Fibroblast of the aortic adventitia (primary cell): ENCODE results near the gene LNX2. TPM values are rescaled to one million over a fixed set of nuclear protein-coding genes. Genes with fewer than 3 reads are reported as not detected.

ENCODE experiments used
- DNase-seq: peaks from one replicate; pipeline ENCODE4 v3.0.0-alpha.2; 2010; ENCODE audit warnings: low read depth
- H3K4me3 ChIP-seq: 2 replicates; pipeline ENCODE4 v1.5.1; 2011; ENCODE audit warnings: low read depth, mild to moderate bottlenecking, control low read depth, low read length, moderate library complexity
- total RNA-seq: library from RNA; depleted of rRNA; stranded (reverse); fragments of >200 nt; gene quantifications from 2 replicates; pipeline ENCODE4 v1.2.3, GENCODE V29; 2012; ENCODE audit warnings: low replicate concordance
- TF ChIP-seq, protein P1 (sequence below): IDR thresholded peaks from 2 replicates; pipeline ENCODE4 v1.5.1; 2011; ENCODE audit warnings: mild to moderate bottlenecking, low read length, control low read depth, inconsistent platforms; ENCODE audit not compliant: insufficient read depth

LNX2 gene
- total RNA-seq, 1 donor = 6.1 TPM

DNA sequence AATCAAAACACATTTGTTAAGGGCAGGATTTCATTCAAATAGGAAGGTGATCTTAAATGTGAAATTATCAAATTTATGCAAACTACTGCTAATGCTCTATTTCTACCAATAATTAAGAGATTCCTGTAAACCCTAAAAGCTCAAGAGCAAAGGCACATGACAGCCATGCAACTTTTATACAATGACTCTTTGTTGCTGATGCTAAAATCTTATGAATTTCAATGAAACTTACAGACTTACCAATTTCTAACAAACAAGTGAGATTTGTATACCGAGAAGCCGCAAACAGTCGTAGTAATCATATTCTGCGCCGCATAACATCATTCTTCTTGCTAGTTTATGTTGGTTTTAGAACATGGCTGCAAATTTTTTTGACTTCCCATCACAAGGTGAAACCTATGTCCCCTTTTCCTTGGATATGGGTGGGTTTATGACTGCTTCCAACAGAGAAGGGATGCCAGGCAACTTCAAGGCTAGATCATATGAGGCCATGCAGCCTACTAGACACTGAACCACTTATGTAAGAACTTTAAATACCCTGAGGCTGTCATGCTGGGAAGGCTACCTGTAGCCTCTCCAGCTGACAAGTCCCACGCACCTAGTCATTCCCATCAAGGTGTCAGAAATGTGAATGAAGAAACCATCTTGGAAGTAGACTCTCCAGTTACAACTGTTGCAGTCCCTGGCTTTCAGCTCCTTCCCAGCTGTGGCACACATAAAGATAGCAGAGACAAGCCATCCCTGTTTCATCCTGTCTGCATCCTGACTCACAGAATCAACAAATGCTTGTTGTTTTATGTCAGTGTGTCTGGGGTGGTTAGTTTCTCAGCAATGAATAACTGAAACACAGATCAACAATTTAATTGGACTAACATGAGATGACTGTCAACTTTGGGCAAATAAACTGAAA, 42.0 kb downstream of the LNX2 start:
- no peak for DNase-seq
- no peak overlapping the region for H3K4me3 ChIP-seq
- TF ChIP-seq, protein P1, sequence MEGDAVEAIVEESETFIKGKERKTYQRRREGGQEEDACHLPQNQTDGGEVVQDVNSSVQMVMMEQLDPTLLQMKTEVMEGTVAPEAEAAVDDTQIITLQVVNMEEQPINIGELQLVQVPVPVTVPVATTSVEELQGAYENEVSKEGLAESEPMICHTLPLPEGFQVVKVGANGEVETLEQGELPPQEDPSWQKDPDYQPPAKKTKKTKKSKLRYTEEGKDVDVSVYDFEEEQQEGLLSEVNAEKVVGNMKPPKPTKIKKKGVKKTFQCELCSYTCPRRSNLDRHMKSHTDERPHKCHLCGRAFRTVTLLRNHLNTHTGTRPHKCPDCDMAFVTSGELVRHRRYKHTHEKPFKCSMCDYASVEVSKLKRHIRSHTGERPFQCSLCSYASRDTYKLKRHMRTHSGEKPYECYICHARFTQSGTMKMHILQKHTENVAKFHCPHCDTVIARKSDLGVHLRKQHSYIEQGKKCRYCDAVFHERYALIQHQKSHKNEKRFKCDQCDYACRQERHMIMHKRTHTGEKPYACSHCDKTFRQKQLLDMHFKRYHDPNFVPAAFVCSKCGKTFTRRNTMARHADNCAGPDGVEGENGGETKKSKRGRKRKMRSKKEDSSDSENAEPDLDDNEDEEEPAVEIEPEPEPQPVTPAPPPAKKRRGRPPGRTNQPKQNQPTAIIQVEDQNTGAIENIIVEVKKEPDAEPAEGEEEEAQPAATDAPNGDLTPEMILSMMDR = no peak

GRCh38 chr13:27574661-27575060, 45.7 kb downstream of the LNX2 start:
- H3K4me3 ChIP-seq = no peak overlapping the region
- DNase-seq = no peak
- TF ChIP-seq, protein P1 = no peak

DNA sequence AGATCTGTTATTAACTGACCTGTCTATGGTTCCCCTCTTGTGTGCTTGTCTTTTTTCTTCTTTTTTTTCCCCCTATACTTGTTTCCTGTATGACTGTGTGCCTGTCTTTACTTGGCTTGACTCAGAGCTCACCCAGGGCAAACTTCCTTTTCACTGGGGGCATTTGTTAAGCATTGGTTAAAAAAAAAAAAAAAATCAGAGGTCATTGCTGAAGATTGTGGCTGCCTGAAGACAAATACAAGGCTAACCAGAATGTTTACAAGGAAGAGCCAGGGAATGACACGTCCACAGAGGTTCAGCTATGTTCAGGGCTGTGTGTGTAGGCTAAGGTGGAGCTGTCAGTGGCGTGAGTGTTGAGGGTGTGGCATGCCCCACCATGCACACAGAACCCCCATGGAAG, 47.1 kb downstream of the LNX2 start:
- no peak for DNase-seq
- no peak overlapping the region for H3K4me3 ChIP-seq
- TF ChIP-seq, protein P1 = no peak

GRCh38 chr13:27572234-27572901, 48.0 kb downstream of the LNX2 start:
- H3K4me3 ChIP-seq = no peak overlapping the region
- no peak for DNase-seq
- TF ChIP-seq, protein P1 = no peak

DNA sequence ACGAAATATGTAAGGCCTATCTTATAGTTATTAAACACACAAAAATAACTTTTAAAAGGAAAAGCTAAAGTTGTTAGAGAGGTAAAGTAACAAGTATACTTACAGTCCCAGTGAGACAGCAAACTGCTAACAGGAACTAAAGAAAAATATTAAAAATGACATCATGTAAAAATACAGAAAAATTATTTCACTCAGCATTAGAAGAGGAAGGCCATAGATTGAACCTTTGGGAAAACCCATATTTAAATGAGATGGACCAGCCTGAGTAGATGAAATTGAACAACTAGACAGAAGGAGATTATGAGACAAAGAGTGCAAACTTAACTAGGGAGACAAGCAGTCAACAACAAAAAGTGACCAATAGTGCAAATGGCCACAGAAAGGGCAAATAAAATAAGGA, 49.4 kb downstream of the LNX2 start:
- no peak overlapping the region for H3K4me3 ChIP-seq
- DNase-seq = no peak
- TF ChIP-seq, protein P1 = no peak

DNA sequence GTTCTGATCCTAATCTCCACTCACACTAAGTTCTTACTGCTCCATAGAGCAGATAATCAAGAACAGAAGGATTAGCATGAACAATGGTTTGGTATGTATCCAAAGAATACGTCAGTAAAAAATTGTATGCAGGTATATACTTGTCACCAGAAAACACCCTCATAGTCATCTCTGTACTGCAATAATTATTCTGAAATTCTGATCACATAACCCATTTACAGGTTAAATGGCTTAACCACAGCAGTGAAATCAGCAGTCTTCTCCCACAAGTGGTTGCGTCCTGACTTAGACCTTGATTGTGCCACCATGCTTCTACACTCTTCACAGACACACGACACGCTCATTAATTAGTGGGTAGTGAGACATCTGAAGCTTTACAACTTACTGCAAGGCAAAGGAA, 50.9 kb downstream of the LNX2 start:
- no peak overlapping the region for H3K4me3 ChIP-seq

More for the DNA sequence above, 50.9 kb downstream of the LNX2 start:
- TF ChIP-seq, protein P1 = no peak
- DNase-seq = no peak
